ENCODE results near the gene PIH1D1. TPM values are rescaled to one million over a fixed set of nuclear protein-coding genes. Genes with fewer than 3 reads are reported as not detected.
A peak's percentile ranks its signal among the peaks of the same experiment; 100 is the strongest.

Gene PIH1D1
- total and polyA plus RNA-seq, 2 of the 8 experiments (the other 6 are each of a cell fraction or from before 2014, with no cell fraction given) = 146 to 195 TPM

DNA sequence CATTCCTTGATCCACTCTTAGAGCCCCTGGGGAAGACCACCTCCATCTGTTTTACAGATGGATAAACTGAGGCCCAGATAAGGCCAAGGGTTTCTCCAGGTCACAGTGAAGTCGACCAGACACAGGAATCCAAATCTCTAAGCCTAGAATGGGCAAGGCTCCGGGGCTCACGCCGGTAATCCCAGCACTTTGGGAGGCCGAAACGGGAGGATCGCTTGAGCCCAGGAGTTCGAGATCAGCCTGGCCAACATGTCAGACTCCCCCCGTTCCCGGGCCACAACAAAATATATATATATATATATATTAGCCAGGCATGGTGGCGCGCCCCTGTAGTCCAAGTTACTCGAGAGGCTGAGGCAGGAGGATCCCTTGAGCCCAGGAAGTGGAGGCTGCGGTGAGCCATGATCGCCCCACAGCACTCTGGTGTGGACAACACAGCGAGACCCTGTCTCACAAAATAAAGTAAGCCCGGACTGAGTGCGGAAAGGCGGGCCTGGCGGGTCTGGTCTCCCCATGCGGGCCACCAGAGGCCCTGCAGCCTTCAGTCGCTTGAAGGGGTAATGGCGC, 35.2 kb upstream of the PIH1D1 start:
- TF ChIP-seq RFX5 (IDR thresholded peaks at IDR 0.05; ENCODE audit: borderline replicate concordance, low read depth, low read length) (no peak), KDM1A (IDR thresholded peaks at IDR 0.05; ENCODE audit: borderline replicate concordance, low read length) (peak; percentile 47; the same call in 1 of the 2 replicates)
- Histone ChIP-seq H4K5ac (ENCODE audit: insufficient read length, low read depth, low read length) (peak overlapping the region; percentile 47), H3K4me2 (ENCODE audit: insufficient read depth in 1 of 2, low read depth in 2 of 2, low read length in 2 of 2) (no peak overlapping the region; a peak in 2 of 4 replicates), H2BK15ac (ENCODE audit: low read length) (no peak overlapping the region), H2BK120ac (replicated peaks; ENCODE audit: low read depth, low read length) (peak overlapping the region; percentile 39), H3K4me3 (ENCODE audit: extremely low read depth in 1 of 4, insufficient read depth in 2 of 4, low read depth in 3 of 4, low read length in 4 of 4) (no peak overlapping the region; a peak in 1 of 8 replicates), H3K79me2 (ENCODE audit: control insufficient read depth in 1 of 2, insufficient read depth in 2 of 2, low read length in 2 of 2) (peaks cover 20 to 31% of the 10 kb centered on the region in 2 experiments), H4K91ac (replicated peaks; ENCODE audit: insufficient read length, low read length) (peak overlapping the region; percentile 91), H4K8ac (ENCODE audit: extremely low read depth, insufficient read depth, low read length) (peak overlapping the region; percentile 94), H3K4me1 (replicated peaks in 1 of 4; ENCODE audit: control insufficient read depth in 3 of 4, insufficient read depth in 4 of 4, low read length in 3 of 4) (peaks cover 0 to 8% (median 2%) of the 10 kb centered on the region in 4 experiments; a peak in 3 of 7 replicates), H3K79me1 (ENCODE audit: low read depth, low read length) (peaks cover 2% of the 10 kb centered on the region; the same call in 1 of the 2 replicates), H2BK12ac (ENCODE audit: low read depth, low read length) (no peak overlapping the region), H3K36me3 (ENCODE audit: control insufficient read depth in 2 of 4, insufficient read depth in 4 of 4, low read length in 3 of 4) (peaks cover 24 to 37% (median 30%) of the 10 kb centered on the region in 4 experiments), H3K27ac (ENCODE audit: low read depth, low read length) (no peak overlapping the region), H3K23me2 (ENCODE audit: low read depth, low read length) (peaks cover 12% of the 10 kb centered on the region), H4K20me1 (replicated peaks in 1 of 2; ENCODE audit: control insufficient read depth in 1 of 2, insufficient read depth in 2 of 2, low read length in 2 of 2) (peaks cover 15 to 20% of the 10 kb centered on the region in 2 experiments), H2BK20ac (ENCODE audit: low read length) (no peak overlapping the region), H3K9ac (replicated peaks in 1 of 4; ENCODE audit: extremely low read depth in 1 of 4, low read depth in 3 of 4, low read length in 3 of 4) (no peak overlapping the region), H2AFZ (ENCODE audit: low read length) (no peak overlapping the region), H3K14ac (ENCODE audit: insufficient read length) (no peak overlapping the region), H3K23ac (ENCODE audit: insufficient read length) (no peak overlapping the region), H3K9me3 (ENCODE audit: insufficient read depth in 2 of 2, low read depth in 1 of 2, low read length in 1 of 2) (no peaks in the 10 kb centered on the region), H2AK5ac (ENCODE audit: low read depth, low read length) (no peak overlapping the region), H3K56ac (replicated peaks; ENCODE audit: insufficient read length, low read depth, low read length) (no peak overlapping the region), H3K18ac (ENCODE audit: extremely low read depth, low read length) (no peak overlapping the region), H3K4ac (replicated peaks; ENCODE audit: insufficient read length, low read depth, low read length) (peak overlapping the region; percentile 66), H2BK5ac (ENCODE audit: low read depth, low read length) (peak overlapping the region; percentile 6; the same call in 1 of the 2 replicates), H3K27me3 (replicated peaks in 1 of 4; ENCODE audit: control insufficient read depth in 3 of 4, extremely low read depth in 1 of 4, insufficient read depth in 3 of 4, low read length in 3 of 4) (no peaks in the 10 kb centered on the region)
- FAIRE-seq (no peak), DNase-seq (ENCODE audit: low read depth in 1 of 2, low spot score in 2 of 2) (no peak)
- POLR2A ChIA-PET (ENCODE audit: partially characterized antibody) = interaction anchor here (0.7 to 10.8 kb wide), 9 partner anchors 7 to 147 kb away, joined by 3 to 138 read pairs (median 17); partner anchors contain the start of genes FCGRT, PIH1D1, RCN3 and RPS11
- WGBS, 2 experiments (ENCODE audit: extremely low coverage in 1 of 2, insufficient coverage in 1 of 2, insufficient read length in 1 of 2, insufficient replicate concordance in 2 of 2, low coverage in 1 of 2, low lambda C conversion rate in 2 of 2, missing lambda C conversion rate in 1 of 2) = 67% methylated on average over 23 of the region's 23 CpGs; no CpG with 5 or more reads in 1 of the 2 experiments
- CTCF ChIA-PET (ENCODE audit: partially characterized antibody) = no interaction called here

Measured in H1 (cell line).